ENCODE measurements around the gene BNIP3. TPM values are rescaled to one million over a fixed set of nuclear protein-coding genes. Genes with fewer than 3 reads are reported as not detected.
A peak's percentile ranks its signal among the peaks of the same experiment; 100 is the strongest.

The BNIP3 gene
- 67.9 and 79.3 TPM in 2 replicates for total RNA-seq (2014; rRNA removed; shearing (Covaris generic))

GRCh38 chr10:131981429-131982184 is at the start of gene BNIP3:
TSS of gene BNIP3 (minus strand) at chr10:131981923. CDS start at chr10:131981806, 117 bp downstream.
- DNase-seq (ENCODE audit: low spot score): peak; percentile 55

- DNase-seq (ENCODE audit: low spot score): no peak
Measured at GRCh38 chr10:132030898-132031463, 49.3 kb upstream of the BNIP3 start.

GRCh38 chr10:132028706-132029105 is 47.0 kb upstream of the BNIP3 start:
- no peak for DNase-seq (ENCODE audit: low spot score)

GRCh38 chr10:132027423-132027983 is 45.8 kb upstream of the BNIP3 start:
- DNase-seq (ENCODE audit: low spot score): peak; percentile 60

- DNase-seq (ENCODE audit: low spot score): peak; percentile 35
Measured at GRCh38 chr10:132023092-132023811, 41.5 kb upstream of the BNIP3 start.

- DNase-seq (ENCODE audit: low spot score): no peak
Measured at GRCh38 chr10:132022241-132022640, 40.5 kb upstream of the BNIP3 start.

GRCh38 chr10:132021504-132022143 is 39.9 kb upstream of the BNIP3 start:
- DNase-seq (ENCODE audit: low spot score): no peak

- DNase-seq (ENCODE audit: low spot score): no peak
Measured at GRCh38 chr10:132021046-132021445, 39.3 kb upstream of the BNIP3 start.

- DNase-seq (ENCODE audit: low spot score): no peak
Measured at GRCh38 chr10:132020456-132020855, 38.7 kb upstream of the BNIP3 start.

- no peak for DNase-seq (ENCODE audit: low spot score)
Measured at GRCh38 chr10:132019366-132019765, 37.6 kb upstream of the BNIP3 start.

- no peak for DNase-seq (ENCODE audit: low spot score)
Measured at GRCh38 chr10:132018446-132018845, 36.7 kb upstream of the BNIP3 start.

- no peak for DNase-seq (ENCODE audit: low spot score)
Measured at GRCh38 chr10:132016514-132016913, 34.8 kb upstream of the BNIP3 start.

- DNase-seq (ENCODE audit: low spot score): no peak
Measured at GRCh38 chr10:132011445-132011844, 29.7 kb upstream of the BNIP3 start.

- DNase-seq (ENCODE audit: low spot score): no peak
Measured at GRCh38 chr10:132011024-132011423, 29.3 kb upstream of the BNIP3 start.

- DNase-seq (ENCODE audit: low spot score): no peak
Measured at GRCh38 chr10:132010483-132010882, 28.8 kb upstream of the BNIP3 start.

- DNase-seq (ENCODE audit: low spot score): no peak
Measured at GRCh38 chr10:132009575-132009974, 27.9 kb upstream of the BNIP3 start.

- DNase-seq (ENCODE audit: low spot score): no peak
Measured at GRCh38 chr10:132007681-132008080, 26.0 kb upstream of the BNIP3 start.

- DNase-seq (ENCODE audit: low spot score): no peak
Measured at GRCh38 chr10:132006966-132007365, 25.2 kb upstream of the BNIP3 start.

GRCh38 chr10:132005147-132005546 is 23.4 kb upstream of the BNIP3 start:
- DNase-seq (ENCODE audit: low spot score): peak; percentile 10

- no peak for DNase-seq (ENCODE audit: low spot score)
Measured at GRCh38 chr10:132004052-132004451, 22.3 kb upstream of the BNIP3 start.

- DNase-seq (ENCODE audit: low spot score): no peak
Measured at GRCh38 chr10:132003282-132003924, 21.7 kb upstream of the BNIP3 start.

Data from A172 (cell line).